ENCODE results near the gene KRT8. TPM values are rescaled to one million over a fixed set of nuclear protein-coding genes. Genes with fewer than 3 reads are reported as not detected.

KRT8 gene
- polyA plus RNA-seq, 1 experiment = 18.2 TPM

GRCh38 chr12:52950553-52950952, 45.7 kb upstream of the KRT8 start:
- ChIA-PET CTCF (interaction anchor here (0.6 to 3.0 kb wide), 2 partner anchors 9 to 30 kb away, joined by 4 to 13 read pairs; no protein-coding TSS in a partner anchor), POLR2A (no interaction called here)

GRCh38 chr12:52949413-52950331, 44.8 kb upstream of the KRT8 start:
- no peak for TF ChIP-seq CTCF (IDR thresholded peaks at IDR 0.05; ENCODE audit: low read depth, low read length)
- Histone ChIP-seq H3K4me3 (ENCODE audit: low read depth, low read length) (peak overlapping the region; percentile 74), H3K27me3 (ENCODE audit: control insufficient read depth, insufficient read depth, low read length) (no peaks in the 10 kb centered on the region), H3K27ac (ENCODE audit: low read depth, low read length) (peak overlapping the region; percentile 61), H3K9me3 (ENCODE audit: control insufficient read depth, insufficient read depth, low read length) (no peaks in the 10 kb centered on the region)
- DNase-seq (ENCODE audit: low read depth, low spot score) = peak; percentile 73
- CTCF ChIA-PET = interaction anchor here (0.6 to 3.0 kb wide), 3 partner anchors 31 to 64 kb away, joined by 4 to 13 read pairs (median 7); no protein-coding TSS in a partner anchor
- POLR2A ChIA-PET = interaction anchor here (0.9 kb wide), 1 partner anchor 802 kb away, joined by 3 read pairs; no protein-coding TSS in a partner anchor

More at GRCh38 chr12:52950553-52950952, 45.7 kb upstream of the KRT8 start:
- no peak overlapping the region for H3K27ac ChIP-seq (ENCODE audit: low read depth, low read length)
- peak overlapping the region; percentile 74 for H3K4me3 ChIP-seq (ENCODE audit: low read depth, low read length)
- no peaks in the 10 kb centered on the region for H3K27me3 ChIP-seq (ENCODE audit: control insufficient read depth, insufficient read depth, low read length)
- no peak for TF ChIP-seq CTCF (IDR thresholded peaks at IDR 0.05; ENCODE audit: low read depth, low read length)
- DNase-seq (ENCODE audit: low read depth, low spot score) = no peak
- no peaks in the 10 kb centered on the region for H3K9me3 ChIP-seq (ENCODE audit: control insufficient read depth, insufficient read depth, low read length)

GRCh38 chr12:52947738-52948423, 43.0 kb upstream of the KRT8 start:
- Histone ChIP-seq H3K9me3 (ENCODE audit: control insufficient read depth, insufficient read depth, low read length) (no peaks in the 10 kb centered on the region), H3K4me3 (ENCODE audit: low read depth, low read length) (peak overlapping the region; percentile 17; the same call in 1 of the 2 replicates), H3K27ac (ENCODE audit: low read depth, low read length) (no peak overlapping the region), H3K27me3 (ENCODE audit: control insufficient read depth, insufficient read depth, low read length) (no peaks in the 10 kb centered on the region)
- no peak for DNase-seq (ENCODE audit: low read depth, low spot score)
- POLR2A ChIA-PET = interaction anchor here (0.7 kb wide), 2 partner anchors 68 to 101 kb away, joined by 4 to 6 read pairs; no protein-coding TSS in a partner anchor
- CTCF ChIA-PET = interaction anchor here (1.7 kb wide), 1 partner anchor 62 kb away, joined by 7 read pairs; no protein-coding TSS in a partner anchor
- TF ChIP-seq CTCF (IDR thresholded peaks at IDR 0.05; ENCODE audit: low read depth, low read length) = no peak

- no peak for DNase-seq (ENCODE audit: low read depth, low spot score)
- no peaks in the 10 kb centered on the region for H3K27me3 ChIP-seq (ENCODE audit: control insufficient read depth, insufficient read depth, low read length)
- H3K4me3 ChIP-seq (ENCODE audit: low read depth, low read length) = no peak overlapping the region
- POLR2A ChIA-PET = interaction anchor here (0.7 kb wide), 1 partner anchor 67 kb away, joined by 4 read pairs; no protein-coding TSS in a partner anchor
- no peak overlapping the region for H3K27ac ChIP-seq (ENCODE audit: low read depth, low read length)
- TF ChIP-seq CTCF (IDR thresholded peaks at IDR 0.05; ENCODE audit: low read depth, low read length) = no peak
- H3K9me3 ChIP-seq (ENCODE audit: control insufficient read depth, insufficient read depth, low read length) = no peaks in the 10 kb centered on the region
- CTCF ChIA-PET = interaction anchor here (0.6 to 3.6 kb wide), 5 partner anchors 32 to 721 kb away, joined by 3 to 26 read pairs (median 4); no protein-coding TSS in a partner anchor
Observed at GRCh38 chr12:52946797-52947547, 42.1 kb upstream of the KRT8 start.

All from AG04450 (cell line).